ENCODE data around the gene GGA1. TPM values are rescaled to one million over a fixed set of nuclear protein-coding genes. Genes with fewer than 3 reads are reported as not detected.
"Not testable (repeated sequence)": the region's sequence is repeated elsewhere in the genome, so short reads cannot be mapped to it uniquely, and the experiment has no call there.

GGA1 gene
- polyA plus RNA-seq, 1 donor, result 69.4 TPM

- DNase-seq, result no peak
Measured at GRCh38 chr22:37607935-37608476, 628 bp upstream of the GGA1 start.

GRCh38 chr22:37609240-37610152 is 862 bp downstream of the GGA1 start:
- DNase-seq, result no peak

- not testable (repeated sequence) for DNase-seq
Measured at GRCh38 chr22:37610153-37610475, 1.5 kb downstream of the GGA1 start.

GRCh38 chr22:37610480-37611129 is 2.0 kb downstream of the GGA1 start:
- no peak for DNase-seq

GRCh38 chr22:37611207-37611606 is 2.6 kb downstream of the GGA1 start:
- DNase-seq, result no peak

GRCh38 chr22:37616201-37617083 is 7.8 kb downstream of the GGA1 start:
- DNase-seq, result no peak

- no peak for DNase-seq
Measured at GRCh38 chr22:37617431-37617830, 8.8 kb downstream of the GGA1 start.

- DNase-seq, result no peak
Measured at GRCh38 chr22:37618072-37618656, 9.5 kb downstream of the GGA1 start.

GRCh38 chr22:37618674-37619073 is 10.0 kb downstream of the GGA1 start:
- DNase-seq, result no peak

GRCh38 chr22:37619991-37620390 is 11.4 kb downstream of the GGA1 start:
- DNase-seq, result no peak

GRCh38 chr22:37621352-37621860 is 12.8 kb downstream of the GGA1 start:
- no peak for DNase-seq

GRCh38 chr22:37623075-37624016 is 14.7 kb downstream of the GGA1 start:
- DNase-seq, result peak; percentile 68

GRCh38 chr22:37624017-37624365 is 15.4 kb downstream of the GGA1 start:
- DNase-seq, result no peak

GRCh38 chr22:37624876-37625275 is 16.2 kb downstream of the GGA1 start:
- DNase-seq, result no peak

GRCh38 chr22:37625737-37626136 is 17.1 kb downstream of the GGA1 start:
- no peak for DNase-seq

GRCh38 chr22:37626144-37626543 is 17.5 kb downstream of the GGA1 start:
- DNase-seq, result no peak

GRCh38 chr22:37626556-37627075 is 18.0 kb downstream of the GGA1 start:
- no peak for DNase-seq

GRCh38 chr22:37627121-37627520 is 18.5 kb downstream of the GGA1 start:
- DNase-seq, result no peak

GRCh38 chr22:37627545-37627944 is 18.9 kb downstream of the GGA1 start:
- DNase-seq, result no peak

GRCh38 chr22:37628830-37629229 is 20.2 kb downstream of the GGA1 start:
- no peak for DNase-seq

Measured in left kidney (tissue), 2 donors.